ENCODE measurements around the gene GALNT2. TPM values are rescaled to one million over a fixed set of nuclear protein-coding genes. Genes with fewer than 3 reads are reported as not detected.

Gene GALNT2
- total and polyA plus RNA-seq, 9 of the 15 experiments (the other 6 are each of a cell fraction or from before 2014, with no cell fraction given): 1.6 to 106 (median 51.9) TPM

DNA sequence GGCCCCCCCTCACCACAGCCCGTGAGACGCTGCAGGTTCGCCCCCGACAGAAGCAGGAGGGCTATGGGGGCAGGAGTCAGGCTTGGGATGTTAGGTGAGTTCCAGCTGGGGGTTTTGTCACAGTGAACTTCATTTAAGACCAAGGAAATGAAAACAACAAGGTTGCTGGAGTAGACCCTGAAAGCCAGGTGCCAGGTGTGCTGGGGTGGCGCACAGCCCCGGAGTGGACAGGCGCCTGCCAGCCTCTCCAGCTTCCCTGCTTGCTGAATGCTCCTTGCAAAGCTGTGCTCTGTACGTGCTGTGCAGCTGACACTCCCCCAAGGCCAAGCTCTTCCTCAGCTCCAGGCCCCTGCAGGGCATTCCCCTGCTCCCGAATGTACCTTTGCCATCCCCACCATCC is 256.6 kb downstream of the GALNT2 start:
- TF ChIP-seq TGIF2 (CRISPR knock-in tag; IDR thresholded peaks at IDR 0.05) (no peak), MYC (IDR thresholded peaks at IDR 0.05; ENCODE audit: low read depth, low read length) (no peak), MYC (CRISPR knock-in tag; IDR thresholded peaks at IDR 0.05; ENCODE audit: borderline replicate concordance, low read depth) (no peak), TAL1 (IDR thresholded peaks at IDR 0.05) (no peak), EP300 (IDR thresholded peaks at IDR 0.05; ENCODE audit: low read length) (no peak), ZNF644 (tag; IDR thresholded peaks at IDR 0.05; ENCODE audit: low read depth) (no peak), ZNF589 (CRISPR knock-in tag; IDR thresholded peaks at IDR 0.05; ENCODE audit: low read depth) (no peak), ZNF121 (CRISPR knock-in tag; conservative IDR thresholded peaks at IDR 0.05) (no peak), PHB (CRISPR knock-in tag; IDR thresholded peaks at IDR 0.05) (no peak), NR3C1 (CRISPR knock-in tag; IDR thresholded peaks at IDR 0.05) (no peak), KLF6 (CRISPR knock-in tag; IDR thresholded peaks at IDR 0.05; ENCODE audit: borderline replicate concordance) (no peak), ZNF695 (CRISPR knock-in tag; IDR thresholded peaks at IDR 0.05) (no peak), TAF7 (tag; IDR thresholded peaks at IDR 0.05) (no peak)
- TF ChIP-seq, protein P1, sequence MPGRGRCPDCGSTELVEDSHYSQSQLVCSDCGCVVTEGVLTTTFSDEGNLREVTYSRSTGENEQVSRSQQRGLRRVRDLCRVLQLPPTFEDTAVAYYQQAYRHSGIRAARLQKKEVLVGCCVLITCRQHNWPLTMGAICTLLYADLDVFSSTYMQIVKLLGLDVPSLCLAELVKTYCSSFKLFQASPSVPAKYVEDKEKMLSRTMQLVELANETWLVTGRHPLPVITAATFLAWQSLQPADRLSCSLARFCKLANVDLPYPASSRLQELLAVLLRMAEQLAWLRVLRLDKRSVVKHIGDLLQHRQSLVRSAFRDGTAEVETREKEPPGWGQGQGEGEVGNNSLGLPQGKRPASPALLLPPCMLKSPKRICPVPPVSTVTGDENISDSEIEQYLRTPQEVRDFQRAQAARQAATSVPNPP (IDR thresholded peaks at IDR 0.05; ENCODE audit: borderline replicate concordance, insufficient read depth, insufficient read length): no peak
- TF ChIP-seq, protein P2, sequence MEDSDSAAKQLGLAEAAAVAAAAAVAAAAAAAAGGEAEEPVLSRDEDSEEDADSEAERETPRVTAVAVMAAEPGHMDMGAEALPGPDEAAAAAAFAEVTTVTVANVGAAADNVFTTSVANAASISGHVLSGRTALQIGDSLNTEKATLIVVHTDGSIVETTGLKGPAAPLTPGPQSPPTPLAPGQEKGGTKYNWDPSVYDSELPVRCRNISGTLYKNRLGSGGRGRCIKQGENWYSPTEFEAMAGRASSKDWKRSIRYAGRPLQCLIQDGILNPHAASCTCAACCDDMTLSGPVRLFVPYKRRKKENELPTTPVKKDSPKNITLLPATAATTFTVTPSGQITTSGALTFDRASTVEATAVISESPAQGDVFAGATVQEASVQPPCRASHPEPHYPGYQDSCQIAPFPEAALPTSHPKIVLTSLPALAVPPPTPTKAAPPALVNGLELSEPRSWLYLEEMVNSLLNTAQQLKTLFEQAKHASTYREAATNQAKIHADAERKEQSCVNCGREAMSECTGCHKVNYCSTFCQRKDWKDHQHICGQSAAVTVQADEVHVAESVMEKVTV (CRISPR knock-in tag; IDR thresholded peaks at IDR 0.05): no peak
- TF ChIP-seq, protein P3, sequence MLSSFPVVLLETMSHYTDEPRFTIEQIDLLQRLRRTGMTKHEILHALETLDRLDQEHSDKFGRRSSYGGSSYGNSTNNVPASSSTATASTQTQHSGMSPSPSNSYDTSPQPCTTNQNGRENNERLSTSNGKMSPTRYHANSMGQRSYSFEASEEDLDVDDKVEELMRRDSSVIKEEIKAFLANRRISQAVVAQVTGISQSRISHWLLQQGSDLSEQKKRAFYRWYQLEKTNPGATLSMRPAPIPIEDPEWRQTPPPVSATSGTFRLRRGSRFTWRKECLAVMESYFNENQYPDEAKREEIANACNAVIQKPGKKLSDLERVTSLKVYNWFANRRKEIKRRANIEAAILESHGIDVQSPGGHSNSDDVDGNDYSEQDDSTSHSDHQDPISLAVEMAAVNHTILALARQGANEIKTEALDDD (IDR thresholded peaks at IDR 0.05): no peak
- peaks cover 2% of the 10 kb centered on the region for H3K9me1 ChIP-seq (ENCODE audit: control insufficient read depth, insufficient read depth, low read length)
- BruUV-seq (replicated peaks): no TSS peak
- FAIRE-seq: no peak
- no peaks in the 10 kb centered on the region; the same call in 1 of the 2 replicates for H4K20me1 ChIP-seq (replicated peaks; ENCODE audit: control insufficient read depth, insufficient read depth, low read length)
- no peak overlapping the region for H3K27ac ChIP-seq (ENCODE audit: extremely low read depth, low read depth, low read length)
- H3K79me2 ChIP-seq (ENCODE audit: control insufficient read depth, insufficient read depth, low read length): no peaks in the 10 kb centered on the region
- ATAC-seq: no peak
- in situ Hi-C loops (cut with MboI): loop anchor here (25.0 kb wide), 1 partner anchor 611 kb away; no protein-coding TSS in a partner anchor
- POLR2A ChIA-PET: interaction anchor here (0.5 to 1.5 kb wide), 2 partner anchors 9 to 655 kb away, joined by 4 to 7 read pairs; no protein-coding TSS in a partner anchor
- H3K4me3 ChIP-seq: no peak overlapping the region
- no peak for DNase-seq (ENCODE audit: extremely low read depth in 1 of 4, low spot score in 3 of 4)
- CTCF ChIA-PET (ENCODE audit: low intra/inter-chr PET ratio): no interaction called here
- H3K9me3 ChIP-seq (replicated peaks; ENCODE audit: control insufficient read depth, insufficient read depth, low read depth, low read length): no peaks in the 10 kb centered on the region
- no peak overlapping the region for H3K4me2 ChIP-seq (ENCODE audit: insufficient read depth, low read length)
- no peak overlapping the region for H3K9ac ChIP-seq (ENCODE audit: insufficient read depth in 1 of 2, low read depth in 2 of 2, low read length in 2 of 2)
- H3K27me3 ChIP-seq (ENCODE audit: control insufficient read depth in 2 of 2, insufficient read depth in 2 of 2, low read length in 2 of 2): peaks cover 65 to 96% of the 10 kb centered on the region in 2 experiments
- 3% methylated on average over 9 of the region's 9 CpGs for WGBS (ENCODE audit: insufficient coverage, low coverage, missing lambda C conversion rate)
- intact Hi-C loops (cut with micrococcal nuclease): no loop called here
- H3K4me1 ChIP-seq (replicated peaks in 1 of 2; ENCODE audit: control insufficient read depth in 2 of 2, insufficient read depth in 2 of 2, low read length in 2 of 2): peaks cover 5 to 7% of the 10 kb centered on the region in 2 experiments; a peak in 4 of 5 replicates
- H3K36me3 ChIP-seq (ENCODE audit: control insufficient read depth, insufficient read depth, low read length): no peaks in the 10 kb centered on the region
- H2AFZ ChIP-seq (ENCODE audit: low read depth, low read length): no peak overlapping the region

All from K562 (cell line).